HepG2 (cell line): ENCODE results near the gene HDDC3. TPM values are rescaled to one million over a fixed set of nuclear protein-coding genes. Genes with fewer than 3 reads are reported as not detected.

ENCODE experiments used
- KLF13 ChIP-seq: sonication (generic); formaldehyde crosslinking; IDR thresholded peaks from 2 replicates; pipeline ENCODE4 v1.4.0; 2020; ENCODE audit warnings: mild to moderate bottlenecking, missing genetic modification reagents
- PLRG1 ChIP-seq: fragments of 450-650 bp; conservative IDR thresholded peaks from 2 replicates; pipeline ENCODE4 v1.6.1; 2016
- RARA ChIP-seq: IDR thresholded peaks from 2 replicates; pipeline ENCODE4 v1.6.1; 2016; ENCODE audit warnings: missing genetic modification reagents, missing compliant biosample characterization
- TRAFD1 ChIP-seq: sonication (generic); formaldehyde crosslinking; IDR thresholded peaks from 2 replicates; pipeline ENCODE4 v1.5.1; 2020; ENCODE audit warnings: missing genetic modification reagents, mild to moderate bottlenecking, borderline replicate concordance
- ZHX2 ChIP-seq, 2 experiments: sonication (generic) in 1 of 2; formaldehyde crosslinking in 1 of 2; IDR thresholded peaks; 2 replicates each; pipeline versions ENCODE4 v1.6.1 to v1.9.0; 2014 to 2022; ENCODE audit warnings: antibody characterized with exemption in 1 of 2, borderline replicate concordance in 1 of 2, inconsistent platforms in 1 of 2, low read depth in 1 of 2, missing genetic modification reagents in 1 of 2
- ZNF253 ChIP-seq: sonication (generic); formaldehyde crosslinking; IDR thresholded peaks from 2 replicates; pipeline ENCODE4 v1.8.0; 2022; ENCODE audit warnings: mild to moderate bottlenecking, missing genetic modification reagents, borderline replicate concordance
- ZNF891 ChIP-seq: sonication (generic); formaldehyde crosslinking; IDR thresholded peaks from 2 replicates; pipeline ENCODE4 v1.5.0; 2020; ENCODE audit warnings: mild to moderate bottlenecking, missing genetic modification reagents
- polyA plus RNA-seq, 8 experiments: library from polyadenylated mRNA; depleted of rRNA in 3 of 8; stranded (reverse) in 7 of 8; unstranded in 1 of 8; fragments of >200 nt; fragmentation: Illumina TruSeq in 4 of 8; extraction: Trizol in 4 of 8; gene quantifications; 2 replicates each; pipeline versions ENCODE4 v1.2.1 to v1.2.3, GENCODE V29; 2011 to 2016; ENCODE audit warnings: low read depth in 4 of 8, missing spikeins in 1 of 8, mixed read lengths in 1 of 8; ENCODE audit not compliant: insufficient read depth in 1 of 8
- total RNA-seq, 5 experiments: library from RNA; depleted of rRNA; stranded (reverse); fragments of >200 nt; fragmentation: Illumina TruSeq; extraction: Trizol; gene quantifications; 2 replicates each; pipeline ENCODE4 v1.2.3, GENCODE V29; 2016; ENCODE audit warnings: low read depth in 1 of 5

The HDDC3 gene
- total and polyA plus RNA-seq, 2 of the 13 experiments (the other 11 are each of a cell fraction or from before 2014, with no cell fraction given), result 18.7 to 28.3 TPM

- no peak for TF ChIP-seq TRAFD1 (CRISPR knock-in tag)
- TF ChIP-seq RARA, result no peak
- no peak for TF ChIP-seq ZHX2 (IDR thresholded peaks at IDR 0.05; ENCODE audit: low read depth)
- TF ChIP-seq ZHX2 (CRISPR knock-in tag; IDR thresholded peaks at IDR 0.05; ENCODE audit: borderline replicate concordance), result no peak
- TF ChIP-seq KLF13 (CRISPR knock-in tag), result no peak
- TF ChIP-seq ZNF891 (CRISPR knock-in tag), result no peak
- TF ChIP-seq ZNF253 (CRISPR knock-in tag), result no peak
- TF ChIP-seq PLRG1, result no peak
These were observed 17.8 kb upstream of the HDDC3 start (continued) for GRCh38 chr15:90949979-90950675.
